ENCODE measurements around the gene RNF169.

GRCh38 chr11:74860743-74861142 lies 112.1 kb downstream of the RNF169 start:
- TF ChIP-seq JUND (IDR thresholded peaks at IDR 0.05; ENCODE audit: low read length) (no peak), CTCF (IDR thresholded peaks at IDR 0.05; ENCODE audit: control extremely low read depth in 1 of 3, insufficient read depth in 1 of 3, low read depth in 1 of 3, low read length in 3 of 3) (no peak), TEAD4 (IDR thresholded peaks at IDR 0.05; ENCODE audit: low read depth, low read length) (no peak), SIN3A (conservative IDR thresholded peaks at IDR 0.05 in 1 of 2, IDR thresholded peaks at IDR 0.05 in 1 of 2; ENCODE audit: low read depth in 1 of 2, low read length in 2 of 2) (no peak), EZH2 (IDR thresholded peaks at IDR 0.05; ENCODE audit: low read depth, low read length, severe bottlenecking) (no peak), ATF3 (IDR thresholded peaks at IDR 0.05; ENCODE audit: insufficient read depth, low read depth, low read length) (no peak), SP2 (IDR thresholded peaks at IDR 0.05; ENCODE audit: low read length) (no peak), TAF1 (IDR thresholded peaks at IDR 0.05; ENCODE audit: low read depth, low read length) (no peak)

Measured in H1 (cell line).